Measurements from ENCODE around the gene EPSTI1. TPM values are rescaled to one million over a fixed set of nuclear protein-coding genes. Genes with fewer than 3 reads are reported as not detected.

EPSTI1 gene
- total RNA-seq, 2 experiments from 2014 or later, result 2.7 to 3.0 TPM

DNA sequence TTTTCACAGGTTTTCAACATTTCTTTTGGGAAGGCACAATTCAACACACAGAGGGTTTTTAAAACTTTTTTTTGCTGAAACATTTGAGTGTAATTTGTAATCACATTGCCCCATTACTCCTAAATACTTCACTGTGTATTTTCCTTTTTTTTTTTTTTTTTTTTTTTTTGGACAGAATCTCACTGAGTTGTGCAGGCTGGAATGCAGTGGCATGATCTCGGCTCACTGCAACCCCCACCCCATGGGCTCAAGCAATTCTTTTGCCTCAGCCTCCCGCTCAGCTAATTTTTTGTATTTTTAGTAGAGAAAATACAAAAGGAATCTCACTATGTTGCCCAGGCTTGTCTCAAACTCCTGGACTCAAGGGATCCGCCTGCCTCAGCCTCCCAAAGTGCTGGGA lies 16.6 kb upstream of the EPSTI1 start:
- CTCF ChIA-PET, result no interaction called here
- POLR2A ChIA-PET, result no interaction called here

DNA sequence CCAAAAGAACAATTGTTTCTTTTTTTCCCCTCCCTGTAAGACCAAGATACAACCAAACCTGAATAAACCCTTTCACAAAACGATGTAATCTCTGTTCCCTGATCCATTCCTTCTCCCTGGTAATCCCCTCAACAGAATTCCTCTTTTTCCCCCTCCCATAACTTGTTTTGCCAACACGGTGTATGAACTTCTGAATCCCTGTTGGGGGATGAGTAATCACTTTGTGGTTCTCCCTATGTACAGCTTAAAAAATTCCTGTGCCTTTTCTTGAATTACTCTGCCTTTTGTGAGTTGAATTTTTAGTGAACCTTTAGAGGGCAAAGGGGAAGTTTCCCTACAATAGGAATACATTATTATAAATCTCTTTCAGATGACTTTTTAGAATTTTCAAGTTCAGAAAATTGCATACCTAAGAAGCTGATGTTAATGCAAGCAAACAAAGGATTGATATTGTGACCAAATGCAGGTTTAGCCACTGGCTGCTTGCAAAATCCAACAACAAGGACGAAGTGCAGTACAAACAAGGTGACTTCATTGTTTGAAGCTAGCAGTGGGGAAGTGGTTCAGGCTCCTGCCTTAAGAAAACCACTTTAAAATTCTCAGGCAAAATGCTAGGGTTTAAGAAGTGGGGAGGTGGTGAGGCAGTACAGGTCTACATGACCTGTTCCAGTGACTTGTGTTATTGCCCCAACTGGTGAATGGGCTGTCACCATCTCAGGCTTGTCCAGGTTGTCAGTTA lies 15.0 kb upstream of the EPSTI1 start:
- POLR2A ChIA-PET, result no interaction called here
- CTCF ChIA-PET, result no interaction called here

GRCh38 chr13:43005460-43006236 lies 13.6 kb upstream of the EPSTI1 start:
- ChIA-PET CTCF (no interaction called here), POLR2A (no interaction called here)

DNA sequence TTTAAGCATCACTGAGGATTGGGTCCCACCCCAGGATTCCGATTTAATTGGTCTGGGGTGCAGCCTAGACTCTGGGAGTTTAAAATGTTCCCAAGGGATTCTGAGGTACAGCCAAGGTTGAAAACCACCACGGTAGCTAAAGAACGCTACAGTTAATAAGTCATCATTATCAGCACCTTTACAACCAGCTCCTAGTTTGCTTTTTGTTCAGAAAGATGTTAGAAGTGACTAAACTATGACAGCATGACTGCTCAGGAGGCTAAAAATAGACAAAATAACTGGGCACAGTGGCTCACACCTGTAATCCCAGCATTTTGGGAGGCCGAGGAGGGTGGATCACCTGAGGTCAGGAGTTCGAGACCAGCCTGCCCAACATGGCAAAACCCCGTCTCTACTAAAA lies 11.7 kb upstream of the EPSTI1 start:
- POLR2A ChIA-PET, result interaction anchor here (0.7 kb wide), 1 partner anchor 19 kb away, joined by 4 read pairs; no protein-coding TSS in a partner anchor
- CTCF ChIA-PET, result no interaction called here

DNA sequence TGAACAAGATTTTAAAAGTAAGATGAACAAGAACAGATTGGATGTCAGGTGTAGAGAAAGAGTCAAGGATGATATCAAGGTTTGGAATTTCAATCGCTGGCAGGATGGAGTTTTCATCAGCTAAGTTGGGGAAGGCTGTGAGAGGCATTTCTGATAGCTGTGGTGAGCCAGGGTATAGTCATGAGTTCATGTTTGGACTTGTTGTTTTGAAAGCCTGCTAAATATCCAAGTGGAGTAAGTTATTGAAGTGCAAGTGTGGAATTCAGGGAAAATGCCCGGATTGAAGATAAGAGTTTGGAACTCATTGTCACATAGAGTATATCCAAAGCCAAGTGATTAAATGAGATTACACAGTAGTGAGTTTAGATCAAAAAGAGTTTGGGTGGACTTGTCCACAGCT lies 11.0 kb upstream of the EPSTI1 start:
- ChIA-PET POLR2A (no interaction called here), CTCF (no interaction called here)

DNA sequence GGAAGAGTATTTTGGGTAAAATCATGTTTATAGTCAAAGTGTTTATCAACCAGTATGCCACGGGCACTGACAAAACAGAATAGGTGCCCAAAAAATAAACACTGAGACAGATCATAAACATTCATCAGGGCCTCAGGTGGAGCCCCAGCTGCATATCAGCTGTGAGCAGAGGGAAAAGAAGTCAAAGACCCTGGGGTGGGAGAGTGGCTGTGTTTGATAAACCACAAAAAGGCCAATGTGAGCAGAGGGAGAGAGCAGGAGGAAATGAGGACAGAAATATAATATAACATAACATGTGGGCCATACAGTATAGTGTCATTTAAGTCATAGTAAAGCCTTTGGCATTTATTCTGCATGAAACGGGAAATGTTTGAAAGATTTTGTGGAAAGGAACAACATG lies 10.0 kb upstream of the EPSTI1 start:
- CTCF ChIA-PET, result no interaction called here
- POLR2A ChIA-PET, result no interaction called here

DNA sequence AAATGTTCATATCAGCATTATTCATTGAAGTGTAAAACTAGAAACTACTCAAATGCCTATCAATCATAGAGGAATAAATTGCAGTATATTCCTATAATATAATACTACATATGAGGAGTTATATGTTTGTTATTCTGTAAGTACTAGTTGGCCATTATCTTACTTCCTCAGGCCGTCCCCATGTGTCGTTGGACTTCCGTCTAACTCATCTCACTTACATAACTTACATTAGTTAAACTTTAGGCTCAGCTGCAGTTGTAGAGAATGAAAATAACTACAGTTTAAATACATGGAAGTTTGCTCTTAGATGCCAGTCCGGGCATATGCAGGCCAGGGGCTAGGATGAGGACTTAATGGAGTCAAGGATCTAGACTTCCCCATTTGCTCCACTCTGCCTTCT lies 8.6 kb upstream of the EPSTI1 start:
- ChIA-PET CTCF (no interaction called here), POLR2A (no interaction called here)

DNA sequence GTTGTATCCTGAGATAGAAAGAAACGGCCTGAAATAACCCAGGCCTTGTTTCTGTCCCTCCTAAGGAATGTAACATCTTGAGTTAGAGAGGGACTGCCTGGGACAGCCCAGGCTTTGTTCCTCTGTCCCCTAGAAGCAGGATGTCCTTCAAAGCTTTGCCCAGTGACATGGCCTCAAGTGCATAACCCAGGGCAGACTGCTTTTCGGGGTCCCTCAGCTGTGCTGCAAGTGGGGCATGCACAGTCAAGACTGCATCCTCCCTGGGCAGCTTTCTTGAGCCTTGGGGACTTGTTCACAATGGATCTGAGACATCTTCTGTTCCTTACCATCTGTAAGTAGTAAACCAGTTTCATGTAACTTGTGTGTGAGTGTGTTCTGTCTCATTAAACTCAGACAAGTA lies 7.5 kb upstream of the EPSTI1 start:
- CTCF ChIA-PET, result no interaction called here
- POLR2A ChIA-PET, result no interaction called here

- POLR2A ChIA-PET, result no interaction called here
- CTCF ChIA-PET, result no interaction called here
Measured at GRCh38 chr13:42997381-42997780, 5.3 kb upstream of the EPSTI1 start.

DNA sequence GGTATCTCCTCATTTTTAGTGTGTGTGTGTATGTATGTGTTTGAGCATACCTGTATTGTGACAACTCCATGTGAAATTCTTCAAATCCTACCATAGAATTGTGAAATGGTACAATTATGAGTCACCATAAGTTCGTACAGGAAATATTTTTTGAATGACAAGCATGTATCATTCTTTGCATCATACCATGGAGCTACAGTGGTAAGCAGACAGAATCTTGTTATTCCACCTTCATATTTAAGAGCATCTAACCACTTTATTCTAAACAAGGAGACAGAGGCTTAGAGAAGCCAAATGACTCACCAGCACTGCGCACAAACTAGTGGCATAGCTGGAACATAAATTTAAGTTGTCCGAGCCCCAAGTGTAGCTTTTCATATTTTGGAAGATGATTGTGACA lies 4.5 kb upstream of the EPSTI1 start:
- ChIA-PET CTCF (no interaction called here), POLR2A (no interaction called here)

- CTCF ChIA-PET, result no interaction called here
- POLR2A ChIA-PET, result no interaction called here
Measured at GRCh38 chr13:42994878-42995277, 2.8 kb upstream of the EPSTI1 start.

DNA sequence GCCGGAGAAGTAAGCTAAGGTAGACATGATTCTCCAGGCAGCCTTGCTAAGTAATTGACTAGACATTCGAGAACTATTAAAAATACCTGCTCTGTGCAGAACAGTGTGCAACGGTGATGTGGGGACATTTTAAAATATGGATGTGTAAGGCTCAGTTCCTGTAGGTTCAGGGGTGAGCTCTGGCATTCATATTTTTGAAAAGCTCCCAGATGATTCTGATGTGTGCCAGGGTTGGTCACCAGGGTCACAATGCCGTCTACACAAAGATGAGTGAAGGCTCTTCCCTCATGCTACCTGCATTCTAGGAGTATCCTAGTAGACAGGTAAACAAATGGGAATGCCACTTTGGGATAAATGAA lies 702 bp upstream of the EPSTI1 start:
- POLR2A ChIA-PET, result interaction anchor here (0.7 kb wide), 1 partner anchor 66 kb away, joined by 3 read pairs; no protein-coding TSS in a partner anchor

DNA sequence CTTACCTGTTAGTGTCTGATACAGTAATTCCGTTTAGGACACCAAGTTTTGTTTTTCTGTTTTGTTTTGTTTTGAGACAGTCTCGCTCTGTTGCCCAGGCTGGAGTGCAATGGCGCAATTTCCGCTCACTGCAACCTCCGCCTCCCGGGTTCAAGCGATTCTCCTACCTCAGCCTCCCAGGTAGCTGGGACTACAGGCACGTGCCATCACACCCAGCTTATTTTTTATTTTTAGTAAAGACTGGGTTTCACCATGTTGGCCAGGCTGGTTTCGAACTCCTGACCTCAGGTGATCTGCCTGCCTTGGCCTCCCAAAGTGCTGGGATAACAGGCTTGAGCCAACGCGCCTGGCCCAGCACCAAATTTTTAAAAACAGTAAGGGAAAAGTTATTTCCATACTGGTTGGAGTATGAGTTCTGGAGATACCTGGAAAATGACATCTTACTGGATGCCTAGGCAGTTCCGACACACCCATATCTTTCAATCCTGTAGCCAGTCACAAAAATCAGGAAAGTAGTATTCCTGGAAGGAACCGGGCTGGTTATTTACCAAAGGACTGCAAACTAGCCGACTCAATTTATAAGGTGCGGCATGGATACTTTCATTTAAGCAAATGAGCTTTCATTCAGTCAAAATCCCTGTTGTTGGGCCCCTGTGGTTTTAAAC lies 676 bp downstream of the EPSTI1 start:
- ChIA-PET CTCF (interaction anchor here (1.0 to 1.6 kb wide), 3 partner anchors 22 to 74 kb away, joined by 3 to 4 read pairs (median 4); no protein-coding TSS in a partner anchor), POLR2A (interaction anchor here (0.7 to 0.9 kb wide), 2 partner anchors 7 to 595 kb away, joined by 3 read pairs; no protein-coding TSS in a partner anchor)

More for the DNA sequence above, 702 bp upstream of the EPSTI1 start:
- CTCF ChIA-PET, result interaction anchor here (0.9 to 1.1 kb wide), 3 partner anchors 21 to 58 kb away, joined by 3 to 4 read pairs (median 3); no protein-coding TSS in a partner anchor

- CTCF ChIA-PET, result interaction anchor here (1.0 to 1.6 kb wide), 2 partner anchors 21 to 75 kb away, joined by 3 to 4 read pairs; no protein-coding TSS in a partner anchor
- POLR2A ChIA-PET, result interaction anchor here (0.6 kb wide), 1 partner anchor 1278 kb away, joined by 3 read pairs; no protein-coding TSS in a partner anchor
Measured at GRCh38 chr13:42990291-42991232, 1.5 kb downstream of the EPSTI1 start.

GRCh38 chr13:42986176-42986574 lies 5.9 kb downstream of the EPSTI1 start:
- POLR2A ChIA-PET, result no interaction called here
- CTCF ChIA-PET, result interaction anchor here (1.2 kb wide), 1 partner anchor 16 kb away, joined by 4 read pairs; no protein-coding TSS in a partner anchor

DNA sequence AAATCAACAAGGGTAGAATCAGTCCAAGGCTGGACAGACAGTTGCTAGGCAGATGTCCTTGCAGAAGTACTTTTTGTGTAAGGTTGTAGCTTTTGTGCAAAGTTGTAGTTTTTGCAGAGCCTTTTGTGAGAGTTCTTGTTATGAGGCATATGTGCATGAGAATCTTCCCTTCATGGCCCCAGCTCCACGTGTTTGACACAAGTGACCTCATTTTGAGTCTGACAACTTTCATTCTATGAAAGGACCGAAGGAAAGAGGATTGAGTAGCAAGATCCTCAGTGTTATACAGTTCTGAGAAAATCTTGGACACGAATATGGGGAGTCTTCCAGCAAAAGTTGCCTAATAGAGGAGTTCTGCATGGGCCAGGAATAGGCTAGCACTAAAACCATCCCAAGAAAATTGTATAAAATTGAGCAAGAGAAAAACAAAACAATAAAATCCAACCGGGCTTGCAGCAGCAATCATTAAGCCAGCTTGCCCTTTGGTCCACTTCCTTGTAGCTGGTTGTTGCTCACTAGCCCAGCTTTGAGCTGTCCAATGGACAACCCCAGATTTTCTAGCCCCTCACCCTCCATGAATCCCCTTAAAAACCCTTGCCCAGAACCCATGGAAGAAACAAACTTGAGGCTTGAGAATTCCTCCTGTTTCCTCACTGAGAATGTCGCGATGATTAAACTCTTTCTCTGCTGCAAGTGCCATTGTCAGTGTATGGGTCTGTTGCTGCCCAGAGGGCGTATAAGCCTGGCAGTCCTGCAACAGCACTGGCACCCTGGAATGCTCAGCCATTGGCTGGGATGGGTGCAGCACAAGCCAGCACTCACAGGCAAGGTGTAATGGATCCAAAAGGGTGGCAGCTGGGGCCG lies 6.5 kb downstream of the EPSTI1 start:
- POLR2A ChIA-PET, result no interaction called here
- CTCF ChIA-PET, result interaction anchor here (1.2 kb wide), 1 partner anchor 16 kb away, joined by 4 read pairs; no protein-coding TSS in a partner anchor

GRCh38 chr13:42984691-42985090 lies 7.3 kb downstream of the EPSTI1 start:
- POLR2A ChIA-PET, result no interaction called here
- CTCF ChIA-PET, result no interaction called here

GRCh38 chr13:42984026-42984425 lies 8.0 kb downstream of the EPSTI1 start:
- ChIA-PET CTCF (interaction anchor here (0.6 to 2.1 kb wide), 2 partner anchors 15 to 314 kb away, joined by 3 to 6 read pairs; no protein-coding TSS in a partner anchor), POLR2A (interaction anchor here (0.6 kb wide), 1 partner anchor 7 kb away, joined by 3 read pairs; no protein-coding TSS in a partner anchor)
